ENCODE data around the gene SPO11.

- TF ChIP-seq CTCF (conservative IDR thresholded peaks at IDR 0.05; ENCODE audit: low read depth in 2 of 2) (no peak), EZH2 (IDR thresholded peaks at IDR 0.05; ENCODE audit: low read depth, unreplicated experiment) (no peak), POLR2AphosphoS5 (IDR thresholded peaks at IDR 0.05; ENCODE audit: low read depth) (no peak), EZH2phosphoT487 (IDR thresholded peaks at IDR 0.05; ENCODE audit: unreplicated experiment) (no peak), REST (IDR thresholded peaks at IDR 0.05; ENCODE audit: unreplicated experiment) (no peak), CREB1 (CRISPR knock-in tag; IDR thresholded peaks at IDR 0.05; ENCODE audit: low read depth) (no peak), ETS1 (IDR thresholded peaks at IDR 0.05) (no peak), ZNF462 (CRISPR knock-in tag; IDR thresholded peaks at IDR 0.05) (no peak), JUNB (IDR thresholded peaks at IDR 0.05; ENCODE audit: unreplicated experiment) (no peak), ZNF114 (CRISPR knock-in tag; IDR thresholded peaks at IDR 0.05) (no peak), NANOG (IDR thresholded peaks at IDR 0.05; ENCODE audit: borderline replicate concordance) (no peak), ZNF331 (CRISPR knock-in tag; IDR thresholded peaks at IDR 0.05; ENCODE audit: low read depth) (no peak)
These were observed 37.0 kb upstream of the SPO11 start for GRCh38 chr20:57292611-57293010.

All from GM23338 (cell line).